Measurements from ENCODE around the gene ASRGL1.
A peak's percentile ranks its signal among the peaks of the same experiment; 100 is the strongest.

Gene ASRGL1

DNA sequence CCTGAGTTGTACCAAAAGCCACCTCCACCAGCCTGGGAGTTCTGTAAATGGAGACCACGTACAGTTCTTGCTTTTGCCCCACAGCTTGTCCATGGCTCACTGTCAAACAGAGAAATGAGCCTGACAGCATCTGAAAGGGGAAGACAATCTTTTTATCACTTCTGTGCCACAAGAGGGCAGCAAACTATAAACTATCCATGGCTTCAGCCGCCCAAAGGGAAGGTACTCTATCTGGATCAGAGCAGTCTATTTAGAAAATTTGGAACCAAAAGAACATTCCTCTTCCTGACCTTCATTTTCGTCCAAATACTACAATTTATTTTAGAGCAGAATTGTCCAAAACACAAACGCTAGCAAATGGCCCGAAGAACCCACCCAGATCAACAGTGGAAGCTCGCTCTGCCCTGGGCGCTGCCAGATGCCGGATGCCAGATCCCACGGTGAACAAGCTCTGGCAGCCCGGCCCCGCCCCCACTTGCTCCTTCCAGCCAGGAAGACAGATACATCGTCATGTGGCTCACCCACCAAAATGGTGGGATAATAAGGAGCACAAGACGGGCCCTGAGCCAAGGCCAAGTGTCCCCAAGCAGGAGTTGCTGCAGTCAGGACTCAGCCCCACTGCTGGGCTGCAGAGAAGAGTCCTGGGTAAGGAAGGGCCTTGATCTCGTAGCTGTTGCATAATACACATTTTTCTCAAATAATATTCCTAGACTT lies 57.7 kb downstream of the ASRGL1 start:
- DNase-seq: peak in 1 of 2 experiments; percentile 39

DNA sequence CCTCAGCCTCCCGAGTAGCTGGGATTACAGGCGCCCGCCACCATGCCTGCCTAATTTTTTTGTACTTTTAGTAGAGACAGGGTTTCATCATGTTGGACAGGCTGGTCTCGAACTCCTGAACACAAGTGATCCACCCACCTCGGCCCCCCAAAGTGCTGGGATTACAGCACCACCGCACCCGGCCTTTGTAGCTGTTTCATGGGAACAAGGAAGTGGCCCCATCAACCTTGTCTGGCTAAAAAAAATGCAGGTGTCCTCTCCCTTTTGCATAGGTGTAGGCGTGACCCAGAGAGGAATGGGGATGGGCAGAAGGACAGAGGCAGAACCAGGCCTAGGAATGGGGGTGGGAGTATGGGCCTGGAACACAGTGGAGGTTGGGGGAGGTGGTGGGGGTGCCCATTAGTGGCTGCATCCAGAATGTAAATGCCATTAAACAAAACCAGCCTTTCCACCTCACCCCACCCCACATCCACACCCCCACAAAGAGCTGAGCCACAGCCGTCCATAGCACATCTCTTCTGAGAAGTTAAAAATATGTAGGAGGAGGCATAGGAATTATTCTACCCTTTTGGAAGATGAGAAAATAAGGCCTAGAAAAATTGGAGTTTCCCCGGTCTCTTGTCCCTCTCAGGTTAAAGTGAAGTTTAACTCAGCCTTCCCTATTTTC lies 58.8 kb downstream of the ASRGL1 start:
- no peak for DNase-seq

DNA sequence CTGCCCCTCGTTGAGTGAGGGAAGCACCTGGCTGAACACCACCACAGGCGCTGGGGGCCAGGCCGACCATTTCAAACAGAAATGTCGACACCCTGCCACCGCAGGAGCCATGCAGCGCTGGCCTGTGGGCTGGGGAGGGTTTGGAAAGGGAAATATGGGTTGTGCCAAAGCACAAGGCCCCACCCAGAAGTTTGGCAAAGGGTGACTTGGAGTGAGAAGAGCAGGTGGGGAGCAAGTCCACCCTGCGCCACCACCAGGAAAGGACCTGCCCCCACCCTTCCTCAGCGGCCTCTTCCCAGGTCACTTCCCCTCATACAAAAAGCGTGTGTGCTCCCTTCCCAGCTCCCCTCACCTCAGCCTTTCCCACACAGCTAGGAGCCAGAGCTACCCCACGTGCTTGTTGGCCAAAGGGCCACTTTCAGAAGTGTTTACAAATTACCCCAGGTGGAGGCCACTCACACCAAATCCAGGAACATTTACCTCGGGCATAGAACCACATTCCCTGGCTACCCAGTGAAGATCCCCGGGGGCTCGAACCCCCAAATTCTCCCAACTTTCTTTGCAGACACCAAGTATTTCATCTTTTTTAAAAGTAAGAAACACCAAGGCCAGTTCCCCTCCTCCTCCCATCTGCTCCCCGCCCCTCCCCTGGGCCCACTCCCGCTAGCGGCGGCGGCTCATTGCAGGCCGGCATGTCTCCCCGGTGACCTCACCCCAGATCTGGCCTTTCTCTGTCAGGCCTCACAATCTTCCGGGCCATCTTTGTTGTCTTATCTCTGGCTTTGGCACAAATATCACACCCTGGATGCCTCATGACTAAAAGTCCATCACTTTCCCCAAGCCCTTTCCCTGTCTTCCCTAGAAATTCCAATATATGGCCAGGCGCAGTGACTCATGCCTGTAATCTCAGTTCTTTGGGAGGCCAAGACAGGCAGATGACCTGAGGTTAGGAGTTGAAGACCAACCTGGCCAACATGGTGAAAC lies 61.1 kb downstream of the ASRGL1 start:
- no peak for DNase-seq

DNA sequence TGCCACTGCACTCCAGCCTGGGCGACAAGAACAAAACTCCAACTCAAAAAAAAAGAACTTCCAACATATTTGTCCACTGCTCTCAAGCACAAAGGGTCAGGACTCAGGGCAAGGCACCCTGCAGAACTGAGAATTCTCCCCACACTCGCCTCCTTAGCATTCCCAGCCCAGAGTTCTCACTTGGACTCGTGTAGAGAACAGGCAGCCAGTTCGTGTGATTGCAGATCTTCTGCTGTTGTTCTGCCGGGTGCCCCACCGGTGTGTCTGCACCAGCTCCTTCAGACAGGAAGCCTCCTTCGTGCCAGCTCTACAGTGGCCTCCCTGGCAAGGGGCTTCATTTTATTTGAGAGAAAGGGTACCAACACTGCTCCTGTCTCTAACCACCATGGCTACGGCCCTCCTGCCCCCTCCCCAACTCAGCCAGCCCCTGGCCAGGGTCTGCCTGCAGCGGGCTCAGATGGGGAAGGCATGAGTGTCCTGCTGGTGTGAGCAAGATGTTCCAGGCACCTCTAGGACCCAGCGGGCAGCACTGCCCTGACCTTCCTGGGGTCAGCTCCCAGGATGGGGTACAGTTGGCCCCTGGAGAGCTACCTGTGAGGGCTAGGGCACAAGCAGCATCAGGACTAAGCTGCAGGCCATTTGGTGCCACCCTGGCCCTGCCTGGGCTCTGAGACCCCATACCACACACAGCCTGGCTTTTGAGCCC lies 62.1 kb downstream of the ASRGL1 start:
- DNase-seq: no peak

DNA sequence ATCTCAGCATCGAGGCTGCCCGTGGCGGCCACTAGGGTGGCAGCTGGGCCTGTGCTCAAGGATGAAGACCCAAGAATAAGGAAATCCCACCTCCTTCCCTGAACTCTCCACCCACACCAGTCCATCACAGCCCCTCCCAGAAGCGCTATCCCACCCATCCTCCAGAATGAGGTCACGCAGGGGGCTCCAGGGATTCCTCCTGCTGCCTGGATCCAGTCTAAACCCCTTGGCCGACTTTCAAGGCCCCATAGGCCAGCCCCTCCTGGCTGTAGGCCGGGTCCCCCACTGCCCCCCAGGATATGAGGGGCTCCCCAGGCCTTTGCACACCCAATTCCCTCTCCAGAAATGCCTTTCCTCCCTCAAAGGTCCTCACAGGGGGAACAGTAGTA lies 62.6 kb downstream of the ASRGL1 start:
- DNase-seq: no peak

DNA sequence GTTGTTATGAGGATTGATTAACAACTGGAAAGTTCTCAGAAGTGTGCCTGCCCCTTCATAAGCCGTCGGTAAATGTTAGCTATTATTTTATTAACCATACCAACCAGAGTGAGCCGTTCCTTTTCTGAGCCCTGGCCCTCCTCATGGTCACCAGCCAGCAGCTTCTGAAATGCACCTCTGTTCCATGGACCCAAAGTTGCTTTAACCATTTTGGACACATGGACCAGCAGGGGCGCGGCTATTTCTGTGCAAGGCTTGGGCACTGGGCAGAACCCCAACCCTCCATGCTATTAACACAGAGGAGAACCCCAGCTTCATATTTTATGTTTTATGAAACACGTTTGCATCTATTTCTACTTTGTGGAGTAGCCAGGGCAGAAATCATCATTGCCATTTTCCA lies 63.0 kb downstream of the ASRGL1 start:
- DNase-seq: no peak

DNA sequence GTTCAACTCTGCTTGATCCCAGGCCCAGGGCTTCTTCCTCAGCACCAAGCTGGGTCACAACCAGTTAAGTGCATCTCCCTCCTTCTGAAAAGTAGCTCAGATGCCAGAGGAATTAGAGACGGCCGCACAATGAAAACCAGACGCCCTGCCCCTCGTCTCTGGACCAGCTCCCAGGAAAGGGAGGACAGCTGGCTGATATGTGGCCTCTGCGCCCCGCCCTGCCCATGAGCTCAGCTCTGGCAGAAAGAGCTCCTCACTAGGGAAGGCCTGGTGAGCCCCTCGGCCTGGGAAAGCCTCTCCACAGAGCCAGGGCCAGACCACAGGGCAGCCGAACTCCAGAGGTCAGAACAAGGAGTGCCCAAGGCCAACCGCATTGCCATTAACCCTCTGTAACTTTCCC lies 63.5 kb downstream of the ASRGL1 start:
- DNase-seq: no peak

DNA sequence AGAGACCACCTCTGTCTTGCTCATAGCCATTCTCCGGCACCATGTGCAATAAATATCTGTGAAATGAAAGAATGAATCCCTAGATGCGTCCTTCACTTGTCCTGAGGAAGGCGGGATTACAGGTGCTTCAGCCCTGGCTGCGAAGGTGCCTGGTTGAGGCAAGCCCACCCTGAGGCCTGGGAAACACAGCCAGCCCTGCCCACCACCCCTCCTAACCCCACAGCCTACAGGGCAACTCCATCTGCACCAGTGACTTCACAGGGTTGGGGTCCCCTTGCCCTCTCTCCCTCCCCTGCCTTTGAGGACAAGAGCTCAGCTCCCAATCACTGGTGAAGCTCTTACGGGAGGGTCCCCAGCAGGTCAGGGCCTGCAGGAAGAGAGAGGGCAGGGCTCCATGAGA lies 64.1 kb downstream of the ASRGL1 start:
- no peak for DNase-seq

DNA sequence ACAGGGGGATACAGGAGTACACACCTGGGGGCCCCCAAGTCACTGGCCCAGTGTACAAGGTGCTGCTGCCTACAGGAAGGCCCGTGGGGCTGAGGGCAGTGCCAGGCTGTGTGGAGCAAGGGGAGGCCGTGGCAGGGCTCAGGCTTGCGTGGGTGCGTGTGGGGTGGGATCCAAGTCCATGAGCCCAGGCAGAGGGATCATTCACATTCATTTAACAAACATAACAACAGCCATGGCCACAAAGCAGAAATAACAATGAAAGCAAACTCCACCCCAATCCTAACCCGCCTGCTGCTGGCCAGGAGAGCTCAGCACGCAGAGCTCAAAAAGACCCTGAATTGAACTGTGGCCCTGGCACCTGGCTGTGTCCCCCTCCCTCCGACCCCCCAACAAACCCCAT lies 64.6 kb downstream of the ASRGL1 start:
- DNase-seq: no peak

DNA sequence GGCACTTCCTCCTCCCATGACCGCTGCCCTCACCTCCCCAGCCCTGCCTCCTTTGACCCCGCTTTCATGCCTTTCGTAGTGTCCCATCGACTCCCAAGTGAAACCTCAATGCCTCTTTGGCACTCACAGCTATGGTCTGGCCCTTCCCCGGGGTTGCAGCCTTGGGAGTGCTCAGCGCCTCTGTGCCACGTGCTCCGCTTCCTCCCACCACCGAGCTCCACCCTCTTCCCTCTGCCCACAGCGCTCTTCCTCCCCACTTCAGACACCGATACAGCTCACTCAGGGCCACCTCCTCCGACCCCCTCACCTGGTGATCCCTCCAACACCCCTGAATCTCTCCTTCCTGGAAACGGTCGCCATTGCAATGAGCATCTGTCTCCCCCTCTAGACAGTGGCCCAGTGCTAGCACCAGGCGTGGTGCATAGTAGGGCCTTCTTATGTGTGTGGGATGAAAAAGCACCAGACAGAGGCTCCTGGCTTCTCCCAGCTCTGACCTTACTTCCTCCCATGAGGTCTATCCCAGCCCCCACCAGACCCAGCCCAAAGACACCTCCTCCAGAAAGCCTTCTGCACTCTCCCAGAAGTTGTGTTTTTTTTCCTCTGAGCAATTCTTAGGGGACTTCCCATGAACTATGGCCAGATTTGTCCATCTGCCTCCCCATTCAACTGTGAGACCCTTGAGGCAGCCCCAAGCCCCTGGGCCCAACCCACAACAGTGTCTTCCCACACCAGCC lies 65.1 kb downstream of the ASRGL1 start:
- peak; percentile 51 to 69 for DNase-seq

DNA sequence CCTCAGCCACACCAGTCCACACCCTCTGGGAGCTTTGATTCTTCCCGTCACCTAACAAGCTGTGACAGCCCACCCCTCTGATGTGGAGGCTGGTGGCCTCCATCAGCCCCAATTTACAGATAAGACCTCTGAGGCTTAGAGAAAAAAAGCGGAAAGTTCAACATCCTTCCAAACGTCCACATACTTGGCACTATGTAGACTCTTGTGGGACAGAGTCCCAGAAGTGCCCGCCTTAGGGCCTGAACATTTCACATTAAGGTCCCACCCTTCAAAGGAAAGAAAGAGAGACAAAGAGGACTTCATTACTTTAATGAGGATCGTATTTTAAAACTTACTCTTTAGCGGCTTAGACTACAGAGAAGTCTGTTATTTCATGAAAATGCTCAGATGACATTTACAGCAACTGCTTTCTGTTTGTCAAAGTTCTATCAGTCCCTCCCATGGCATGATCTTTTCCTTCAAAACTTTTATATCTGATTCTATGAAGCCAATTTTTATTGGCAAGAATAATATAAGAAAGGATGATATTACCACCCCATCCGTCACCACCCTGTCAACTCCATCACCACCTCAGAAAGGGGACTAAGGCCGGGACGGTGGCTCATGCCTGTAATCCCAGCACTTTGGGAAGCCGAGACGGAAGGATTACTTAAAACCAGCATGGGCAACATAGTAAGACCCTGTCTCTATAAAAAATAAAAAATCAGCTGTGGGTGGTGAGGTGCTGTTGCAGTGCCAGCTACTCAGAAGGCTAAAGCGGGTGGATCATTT lies 65.9 kb downstream of the ASRGL1 start:
- no peak for DNase-seq

DNA sequence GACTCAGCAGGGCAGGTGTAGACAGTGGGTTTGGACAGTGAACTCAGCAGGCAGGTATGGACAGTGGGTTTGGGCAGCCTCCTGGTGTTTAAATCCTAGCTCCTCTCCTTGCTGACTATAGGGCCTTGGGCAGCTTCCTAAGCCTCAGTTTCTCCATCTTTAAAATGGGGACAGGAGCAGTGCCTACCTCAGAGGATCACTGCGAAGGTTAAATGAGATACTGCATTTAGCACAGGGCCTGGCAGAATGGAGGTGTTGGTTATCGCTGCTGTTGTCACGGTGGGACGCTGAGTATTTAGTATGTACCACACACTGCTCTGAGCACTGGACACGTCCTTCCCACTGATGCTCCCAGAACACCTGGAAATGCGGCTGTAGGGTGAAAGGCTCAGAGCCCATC lies 67.2 kb downstream of the ASRGL1 start:
- DNase-seq: no peak

DNA sequence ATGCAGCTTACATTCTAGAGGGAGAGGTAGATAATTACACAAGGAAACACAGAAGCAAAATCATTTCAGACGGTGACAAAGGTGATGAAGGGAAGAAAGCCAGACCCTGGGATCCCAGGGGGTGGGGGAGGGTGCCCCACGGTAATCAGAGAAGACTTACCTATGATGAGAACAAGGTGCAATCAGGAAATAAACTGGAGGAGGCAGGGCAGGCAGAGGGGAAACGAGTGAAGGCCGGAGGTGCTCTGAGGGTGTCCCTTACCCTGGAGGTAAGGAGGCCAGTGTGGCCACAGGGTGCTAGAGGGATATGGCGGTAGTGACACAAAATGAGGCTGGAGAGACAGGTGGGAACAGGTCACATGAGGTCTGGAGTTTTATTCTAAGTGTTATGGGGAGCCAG lies 67.7 kb downstream of the ASRGL1 start:
- DNase-seq: no peak

DNA sequence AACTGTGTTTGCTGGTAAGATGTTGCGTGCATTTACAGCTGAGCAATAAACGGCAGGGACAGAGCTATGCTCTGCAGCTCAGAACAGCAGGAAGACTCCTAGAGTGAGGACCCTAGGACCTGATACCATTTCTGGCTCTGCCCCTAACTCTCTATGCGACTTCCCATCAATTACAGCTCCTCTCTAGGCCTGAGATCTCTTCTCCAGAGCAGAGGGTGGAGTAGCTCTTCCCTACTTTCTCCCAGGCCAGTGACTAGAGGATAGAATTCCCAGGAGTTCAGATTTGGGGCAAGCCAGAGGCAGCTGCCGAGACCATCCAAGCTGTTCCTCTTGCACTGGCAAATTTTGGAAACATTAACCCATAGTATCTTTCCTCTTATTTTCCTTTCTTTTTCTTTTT lies 68.8 kb downstream of the ASRGL1 start:
- no peak for DNase-seq

DNA sequence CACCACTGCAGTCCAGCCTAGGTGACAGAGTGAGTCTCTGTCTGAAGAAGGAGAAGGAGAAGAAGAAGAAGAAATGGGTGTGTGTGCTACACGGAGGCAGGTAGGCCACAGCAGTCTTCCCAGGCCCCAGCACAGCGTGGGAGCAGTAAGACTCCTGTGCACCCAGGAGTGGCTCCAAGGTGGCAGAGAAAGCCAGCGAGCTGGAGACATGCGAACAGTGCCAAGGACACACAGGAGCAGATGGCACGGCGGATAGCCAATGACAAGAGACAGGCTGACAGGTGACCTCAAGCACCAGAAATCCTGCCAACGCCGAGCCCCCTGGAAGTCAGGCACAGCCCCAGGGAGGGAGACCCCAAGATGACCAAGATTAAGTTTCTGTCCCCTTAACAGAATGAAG lies 72.6 kb downstream of the ASRGL1 start:
- no peak for DNase-seq

DNA sequence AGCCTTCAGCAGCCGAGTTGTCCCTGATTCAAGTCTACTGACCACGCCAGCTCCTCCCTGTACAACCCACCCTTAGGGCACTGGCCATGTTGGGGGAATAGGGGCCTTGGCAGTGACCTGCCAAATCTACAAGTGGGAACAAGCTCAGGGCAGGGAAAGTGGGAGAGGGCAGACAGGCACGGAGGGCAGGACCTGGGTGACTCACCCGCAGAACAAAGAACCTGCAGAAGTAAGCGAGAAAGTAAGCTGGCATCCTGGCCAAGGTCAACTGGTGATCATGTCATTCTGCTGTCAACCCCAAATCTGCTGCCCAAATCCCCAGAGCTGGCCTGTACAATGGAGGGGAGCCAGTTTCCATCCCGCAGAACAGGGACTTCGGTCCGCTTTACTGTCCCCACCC lies 73.7 kb downstream of the ASRGL1 start:
- DNase-seq: no peak

DNA sequence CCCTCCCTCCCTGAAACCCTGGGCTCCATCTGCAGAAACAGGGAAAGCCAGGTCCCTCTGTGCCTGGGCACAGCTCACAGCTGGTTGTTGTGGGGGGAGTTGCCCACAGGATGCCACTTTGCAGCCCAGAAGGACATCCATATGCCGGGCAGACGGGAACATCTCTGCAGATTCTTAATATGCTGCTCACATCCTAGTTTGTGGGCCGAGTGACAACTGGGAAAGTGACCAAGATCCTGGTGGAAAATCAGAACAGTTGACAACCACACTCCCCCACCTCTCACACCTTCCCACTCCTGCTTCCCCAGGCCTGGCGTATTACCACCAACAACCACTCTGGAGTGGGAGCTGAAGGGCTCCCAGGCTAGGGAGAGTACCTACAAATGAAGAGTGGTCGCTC lies 74.3 kb downstream of the ASRGL1 start:
- DNase-seq: no peak

DNA sequence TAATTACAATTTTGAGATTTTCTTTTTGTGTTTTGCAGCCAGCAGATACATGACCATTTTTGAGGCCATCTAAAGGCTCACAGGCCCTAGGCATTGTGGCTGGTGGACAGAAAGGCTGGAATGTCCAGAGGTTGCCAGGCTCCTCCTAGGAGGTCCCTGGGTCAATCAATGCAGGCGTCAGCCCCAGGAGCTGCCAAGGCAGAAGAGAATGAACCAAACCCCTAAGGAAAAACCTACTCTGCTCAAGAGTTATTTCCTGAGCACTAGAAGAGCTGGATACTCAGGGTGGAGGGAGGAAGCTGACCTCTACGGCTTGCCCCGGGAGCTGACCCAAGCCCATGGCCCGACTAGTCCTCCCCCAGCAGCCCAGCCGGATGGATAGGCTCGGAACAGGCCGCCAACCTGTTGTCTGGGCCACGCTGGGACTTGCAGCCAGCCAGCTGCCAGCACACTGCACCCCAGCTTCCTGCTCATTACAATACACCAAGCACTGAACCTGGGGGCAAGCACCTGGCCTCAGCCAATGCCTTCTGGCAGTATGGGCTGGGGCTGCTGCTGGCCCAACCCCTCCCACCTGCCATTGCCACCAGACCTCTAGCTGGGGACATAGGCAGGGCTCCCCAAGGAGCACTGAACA lies 75.9 kb downstream of the ASRGL1 start:
- no peak for DNase-seq

DNA sequence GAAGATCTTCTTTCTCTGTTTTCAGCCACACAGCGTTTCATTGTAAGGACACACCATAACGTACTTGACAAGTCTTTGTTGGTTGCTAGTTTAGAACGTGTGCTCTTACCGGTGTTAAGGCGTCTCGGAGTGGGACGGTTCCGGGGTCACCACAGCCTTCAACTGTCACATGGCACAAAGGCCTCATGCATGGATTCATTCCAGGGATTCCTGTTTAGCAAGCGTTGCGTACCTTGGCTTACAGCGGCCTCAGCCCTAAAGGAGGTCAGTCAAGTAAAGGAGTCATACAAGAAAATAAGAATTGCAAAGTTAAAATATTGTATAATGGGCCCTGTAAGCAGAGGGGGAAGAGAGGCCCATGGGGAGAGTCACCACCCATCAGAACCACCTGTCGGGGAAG lies 79.3 kb downstream of the ASRGL1 start:
- DNase-seq: no peak

DNA sequence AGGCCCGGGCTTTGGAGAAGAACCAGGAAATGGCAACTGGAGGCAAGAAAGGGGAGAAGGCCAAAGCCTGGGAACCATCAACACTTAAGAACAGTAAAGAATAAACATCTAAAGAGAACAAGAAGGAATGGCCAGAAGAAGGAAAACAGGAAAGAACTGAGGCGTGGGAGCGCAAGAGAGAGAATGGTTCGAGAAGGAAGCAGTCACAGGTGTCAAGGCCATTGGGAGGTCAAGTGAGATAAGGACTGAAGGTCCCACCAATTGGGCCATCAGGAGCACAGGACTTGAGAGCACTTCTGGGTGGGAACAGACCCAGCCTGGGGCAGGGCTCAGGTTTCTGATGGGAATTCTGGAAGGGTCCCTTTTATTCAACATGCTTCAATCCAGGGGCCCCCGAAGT lies 80.9 kb downstream of the ASRGL1 start:
- DNase-seq: no peak

DNA sequence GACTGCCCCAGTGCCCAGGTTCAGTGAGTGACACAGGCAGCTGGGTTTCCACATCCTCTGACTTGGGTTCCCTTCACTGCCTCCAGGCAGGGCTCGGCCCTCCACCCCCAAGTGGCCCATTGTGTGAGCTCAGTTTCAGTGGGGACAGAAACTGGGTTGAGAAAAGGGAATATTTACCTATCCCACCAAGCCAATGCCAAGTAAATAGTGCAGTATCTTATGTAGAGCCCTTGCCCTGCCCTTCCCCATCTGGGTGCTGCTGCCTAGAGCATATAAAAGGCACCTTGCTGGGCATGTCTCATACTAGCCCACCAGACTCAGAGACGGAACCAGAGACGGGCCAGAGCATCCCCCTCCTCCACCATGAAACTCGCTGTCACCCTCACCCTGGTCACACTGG lies 81.5 kb downstream of the ASRGL1 start, which contains the start of gene SCGB1A1:
Gene SCGB1A1 (plus strand): TSS at position 301 of the 400 bp plus-strand sequence. CDS start 63 bp downstream, at position 364.
- no peak for DNase-seq
